NCI-H2107 treated with DMSO at 0.1 percent for 48 hours (cell line): ENCODE results near the gene OLAH.
"Not testable (repeated sequence)": the region's sequence is repeated elsewhere in the genome, so short reads cannot be mapped to it uniquely, and the experiment has no call there.

ENCODE experiments used
- DNase-seq: peaks from one replicate; lab custom pipeline; 2025; ENCODE audit not compliant: unreplicated experiment; lab: John Stamatoyannopoulos, UW

OLAH gene

GRCh38 chr10:15043674-15044073 lies at the start of gene OLAH:
Gene OLAH (plus strand): TSS chr10:15043943. CDS start chr10:15047289, 3,346 bp downstream.
- no peak for DNase-seq

GRCh38 chr10:14995964-14996565 lies 47.7 kb upstream of the OLAH start:
- no peak for DNase-seq

- DNase-seq = not testable (repeated sequence)
Observed at GRCh38 chr10:15013530-15013929, 30.2 kb upstream of the OLAH start.

- DNase-seq = no peak
Observed at GRCh38 chr10:15015451-15015850, 28.3 kb upstream of the OLAH start.

GRCh38 chr10:15020966-15021365 lies 22.8 kb upstream of the OLAH start:
- not testable (repeated sequence) for DNase-seq

- not testable (repeated sequence) for DNase-seq
Observed at GRCh38 chr10:15023079-15023478, 20.7 kb upstream of the OLAH start.

GRCh38 chr10:15024017-15025004 lies 19.4 kb upstream of the OLAH start:
- not testable (repeated sequence) for DNase-seq

GRCh38 chr10:15025040-15025439 lies 18.7 kb upstream of the OLAH start:
- not testable (repeated sequence) for DNase-seq

GRCh38 chr10:15027741-15028140 lies 16.0 kb upstream of the OLAH start:
- no peak for DNase-seq

GRCh38 chr10:15035385-15036301 lies 8.1 kb upstream of the OLAH start:
- no peak for DNase-seq

GRCh38 chr10:15037691-15038090 lies 6.1 kb upstream of the OLAH start:
- DNase-seq = no peak

- no peak for DNase-seq
Observed at GRCh38 chr10:15038416-15038815, 5.3 kb upstream of the OLAH start.

GRCh38 chr10:15045380-15045779 lies 1.6 kb downstream of the OLAH start:
- DNase-seq = no peak

- DNase-seq = no peak
Observed at GRCh38 chr10:15046626-15047025, 2.9 kb downstream of the OLAH start.

GRCh38 chr10:15049533-15049932 lies 5.8 kb downstream of the OLAH start:
- no peak for DNase-seq

GRCh38 chr10:15052121-15052520 lies 8.4 kb downstream of the OLAH start:
- DNase-seq = no peak

GRCh38 chr10:15053061-15053460 lies 9.3 kb downstream of the OLAH start:
- DNase-seq = no peak

GRCh38 chr10:15058689-15059088 lies 14.9 kb downstream of the OLAH start:
- no peak for DNase-seq

GRCh38 chr10:15059914-15060313 lies 16.2 kb downstream of the OLAH start:
- DNase-seq = no peak

GRCh38 chr10:15060638-15061037 lies 16.9 kb downstream of the OLAH start:
- no peak for DNase-seq

GRCh38 chr10:15067154-15067553 lies 23.4 kb downstream of the OLAH start:
- DNase-seq = no peak
